Retinal pigment epithelial cell (primary cell): Measurements from ENCODE around the gene MFAP4.

Experiments used
- DNase-seq: peaks from one replicate; pipeline ENCODE4 v3.0.0-alpha.2; 2010; ENCODE audit warnings: low read depth
- H3K4me3 ChIP-seq: 2 replicates; pipeline ENCODE4 v1.5.1; 2011; ENCODE audit warnings: mild to moderate bottlenecking, low read length, control low read depth, moderate library complexity
- CTCF ChIP-seq: conservative IDR thresholded peaks from 2 replicates; pipeline ENCODE4 v1.5.1; 2011; ENCODE audit warnings: low read depth, low read length, control low read depth, inconsistent platforms

MFAP4 gene

GRCh38 chr17:19369846-19370492, 17.0 kb downstream of the MFAP4 start:
- no peak for DNase-seq
- TF ChIP-seq CTCF = no peak
- no peak overlapping the region for H3K4me3 ChIP-seq

- no peak for TF ChIP-seq CTCF
- no peak for DNase-seq
- H3K4me3 ChIP-seq = no peak overlapping the region
These were observed 17.7 kb downstream of the MFAP4 start for GRCh38 chr17:19369107-19369778.

GRCh38 chr17:19368229-19368628, 18.8 kb downstream of the MFAP4 start:
- H3K4me3 ChIP-seq = no peak overlapping the region
- DNase-seq = no peak
- TF ChIP-seq CTCF = no peak

- no peak for DNase-seq
- TF ChIP-seq CTCF = no peak
- H3K4me3 ChIP-seq = no peak overlapping the region
These were observed 20.4 kb downstream of the MFAP4 start for GRCh38 chr17:19366637-19366972.

GRCh38 chr17:19365833-19366636, 21.0 kb downstream of the MFAP4 start:
- no peak overlapping the region for H3K4me3 ChIP-seq
- no peak for TF ChIP-seq CTCF
- no peak for DNase-seq

GRCh38 chr17:19365499-19365817, 21.5 kb downstream of the MFAP4 start:
- H3K4me3 ChIP-seq = no peak overlapping the region
- DNase-seq = no peak
- TF ChIP-seq CTCF = no peak
